Karpas-422 (cell line): ENCODE results near the gene SYCE3. TPM values are rescaled to one million over a fixed set of nuclear protein-coding genes. Genes with fewer than 3 reads are reported as not detected.

Experiments
- DNase-seq: peaks from one replicate; pipeline ENCODE4 v3.0.0-alpha.2; 2015
- H2AFZ ChIP-seq: fragments of 200-600 bp; sonication (generic); 2 replicates; pipeline ENCODE4 v1.6.1; 2014; ENCODE audit warnings: antibody characterized with exemption, low read length, mixed read lengths
- H3K27ac ChIP-seq: fragments of 200-600 bp; sonication (generic); 2 replicates; pipeline ENCODE4 v1.5.1; 2014; ENCODE audit warnings: mild to moderate bottlenecking, low read length, moderate library complexity
- H3K27me3 ChIP-seq: fragments of 200-600 bp; sonication (generic); 2 replicates; pipeline ENCODE4 v1.6.1; 2014; ENCODE audit warnings: low read length, mixed read lengths
- H3K36me3 ChIP-seq: fragments of 200-600 bp; sonication (generic); 2 replicates; pipeline ENCODE4 v1.6.1; 2014; ENCODE audit warnings: low read length, mixed read lengths; ENCODE audit not compliant: insufficient read depth
- H3K4me1 ChIP-seq: fragments of 200-600 bp; sonication (generic); 2 replicates; pipeline ENCODE4 v1.6.1; 2014; ENCODE audit warnings: mild to moderate bottlenecking, low read length, mixed read lengths
- H3K4me2 ChIP-seq: fragments of 200-600 bp; sonication (generic); 2 replicates; pipeline ENCODE4 v1.6.1; 2014; ENCODE audit warnings: low read length, low read depth, mild to moderate bottlenecking; ENCODE audit not compliant: poor library complexity, severe bottlenecking
- H3K4me3 ChIP-seq: fragments of 200-600 bp; sonication (generic); 2 replicates; pipeline ENCODE4 v1.5.1; 2014; ENCODE audit warnings: mild to moderate bottlenecking, antibody characterized with exemption, low read length, mixed read lengths
- H3K79me2 ChIP-seq: fragments of 200-600 bp; sonication (generic); 2 replicates; pipeline ENCODE4 v1.6.1; 2014; ENCODE audit warnings: mild to moderate bottlenecking, low read length, mixed read lengths
- H3K9ac ChIP-seq: fragments of 200-600 bp; sonication (generic); 2 replicates; pipeline ENCODE4 v1.6.0; 2014; ENCODE audit warnings: low read length
- H3K9me2 ChIP-seq: fragments of 200-600 bp; sonication (generic), shearing (Covaris generic); replicated peaks from 2 replicates; pipeline ENCODE4 v1.6.0; 2014; ENCODE audit warnings: mild to moderate bottlenecking, low read length, moderate library complexity; ENCODE audit not compliant: insufficient read depth
- H3K9me3 ChIP-seq: fragments of 300-700, 200-600 bp; sonication (generic); 2 replicates; pipeline ENCODE4 v1.6.1; 2014; ENCODE audit warnings: low read length, mixed read lengths
- H4K20me1 ChIP-seq: fragments of 200-600 bp; sonication (generic); 2 replicates; pipeline ENCODE4 v1.6.1; 2014; ENCODE audit warnings: mild to moderate bottlenecking, antibody characterized with exemption, low read length, low read depth; ENCODE audit not compliant: insufficient read depth
- total RNA-seq: library from RNA; depleted of rRNA; stranded (reverse); fragments of >200 nt; shearing (Covaris generic); gene quantifications from 2 replicates; pipeline ENCODE4 v1.2.3, GENCODE V29; 2014; ENCODE audit warnings: low replicate concordance

Gene SYCE3
- total RNA-seq, 1 experiment from 2014 or later = not detected

DNA sequence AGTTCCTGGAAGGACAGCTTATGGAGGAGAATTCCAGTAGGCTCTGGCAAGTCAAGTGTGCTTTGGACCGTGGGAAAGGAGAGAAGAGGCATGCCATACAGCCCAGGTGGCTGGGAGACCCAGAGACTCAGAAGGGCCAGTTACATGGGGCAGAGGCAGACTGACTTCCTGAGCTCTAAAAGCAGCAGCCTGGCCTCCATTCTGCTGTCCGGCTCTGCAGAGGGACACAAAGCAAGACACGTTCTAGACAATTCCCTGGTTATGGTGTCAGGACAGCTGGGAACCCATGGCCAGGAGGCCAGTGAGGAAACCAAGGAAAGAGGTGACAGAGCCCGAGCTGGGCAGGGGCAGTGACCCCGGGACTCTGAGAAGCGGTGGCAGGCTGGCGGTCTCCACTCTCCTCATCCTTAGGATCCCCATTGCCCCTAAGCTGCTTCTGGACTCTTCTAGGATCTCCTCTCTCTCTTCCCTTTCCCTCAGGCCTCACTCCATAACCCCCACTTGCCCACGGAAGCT lies 12.8 kb upstream of the SYCE3 start:
- no peaks in the 10 kb centered on the region for H3K9me2 ChIP-seq
- no peak overlapping the region for H3K4me2 ChIP-seq
- H3K4me1 ChIP-seq = no peaks in the 10 kb centered on the region
- H3K9me3 ChIP-seq = no peaks in the 10 kb centered on the region
- no peak overlapping the region for H2AFZ ChIP-seq
- no peak for DNase-seq
- no peak overlapping the region for H3K4me3 ChIP-seq
- peaks cover 23% of the 10 kb centered on the region for H3K36me3 ChIP-seq
- no peaks in the 10 kb centered on the region for H4K20me1 ChIP-seq
- H3K9ac ChIP-seq = no peak overlapping the region
- H3K27me3 ChIP-seq = no peaks in the 10 kb centered on the region
- H3K27ac ChIP-seq = no peak overlapping the region
- H3K79me2 ChIP-seq = peaks cover 3% of the 10 kb centered on the region; the same call in 1 of the 2 replicates

DNA sequence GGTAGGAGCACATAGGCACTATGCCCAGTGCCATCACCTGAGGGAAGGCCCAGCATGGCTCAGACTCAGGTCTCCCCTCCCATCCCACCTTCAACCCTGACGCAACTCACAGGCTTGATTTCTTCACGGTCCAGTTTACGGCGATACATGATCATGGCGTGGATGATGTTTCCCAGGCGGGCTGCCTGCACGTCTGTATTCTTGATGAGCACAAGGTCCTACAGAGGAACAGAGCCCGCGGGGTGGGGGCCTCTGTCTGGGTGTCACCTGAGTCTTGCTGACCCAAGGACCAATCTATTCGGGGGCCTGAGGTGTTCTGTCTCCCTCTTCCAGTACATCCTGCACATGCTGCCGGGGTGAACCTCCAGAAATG lies 11.7 kb upstream of the SYCE3 start:
- no peaks in the 10 kb centered on the region for H3K9me3 ChIP-seq
- H4K20me1 ChIP-seq = no peaks in the 10 kb centered on the region
- no peak overlapping the region for H3K9ac ChIP-seq
- no peaks in the 10 kb centered on the region for H3K9me2 ChIP-seq
- no peak overlapping the region for H3K27ac ChIP-seq
- H3K4me1 ChIP-seq = no peaks in the 10 kb centered on the region
- H3K27me3 ChIP-seq = no peaks in the 10 kb centered on the region
- H3K4me2 ChIP-seq = no peak overlapping the region
- H3K36me3 ChIP-seq = peaks cover 17% of the 10 kb centered on the region
- no peak overlapping the region for H3K4me3 ChIP-seq
- no peak overlapping the region for H2AFZ ChIP-seq
- H3K79me2 ChIP-seq = no peaks in the 10 kb centered on the region
- DNase-seq = no peak

DNA sequence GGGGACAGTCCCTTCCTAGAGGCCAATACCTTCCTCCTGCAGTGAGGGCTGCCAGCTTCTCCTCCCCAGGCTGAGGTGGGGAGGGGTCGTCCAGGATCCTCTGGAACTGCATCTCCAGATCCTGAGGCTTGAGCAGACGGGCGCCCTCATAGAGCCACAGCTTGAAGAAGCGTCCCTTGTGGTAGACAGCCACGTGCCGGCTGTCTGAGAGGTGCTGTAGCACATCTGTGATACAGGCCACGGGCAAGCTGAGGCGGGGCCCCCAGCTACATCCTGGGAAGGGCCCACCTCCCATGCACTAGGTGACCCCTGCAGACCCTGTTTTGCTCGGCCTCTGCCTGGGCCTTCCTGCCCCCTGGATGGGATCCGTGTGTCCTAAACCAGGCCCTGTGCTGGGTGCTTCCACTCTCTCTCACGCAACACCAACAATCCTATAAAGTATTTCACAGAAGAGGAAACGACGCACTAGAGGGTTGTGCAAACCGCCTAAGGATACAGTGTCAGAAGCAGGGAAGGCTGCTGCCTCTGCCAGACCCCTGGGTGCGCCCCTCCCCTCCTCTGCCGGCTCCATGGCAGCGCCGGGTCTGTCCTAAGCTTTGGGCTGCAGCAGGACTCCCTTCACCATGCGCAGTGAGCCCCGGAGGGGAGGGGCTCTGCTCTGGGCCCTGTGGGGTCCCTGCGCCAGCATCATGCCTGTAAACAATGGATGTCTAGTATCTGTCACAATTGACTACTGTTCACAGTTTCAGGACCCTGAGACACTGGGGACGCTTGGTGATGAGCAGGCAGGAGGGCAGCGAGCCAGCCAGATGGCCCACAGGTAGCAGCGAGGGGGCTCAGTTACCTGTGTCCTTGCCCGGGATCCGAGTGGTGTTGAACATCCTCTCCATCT lies 11.0 kb upstream of the SYCE3 start:
- Histone ChIP-seq H3K9me3 (no peaks in the 10 kb centered on the region), H3K4me1 (no peaks in the 10 kb centered on the region), H3K9me2 (no peaks in the 10 kb centered on the region), H3K9ac (no peak overlapping the region), H3K79me2 (no peaks in the 10 kb centered on the region), H2AFZ (no peak overlapping the region), H3K27ac (no peak overlapping the region), H3K4me2 (no peak overlapping the region), H3K4me3 (no peak overlapping the region), H4K20me1 (no peaks in the 10 kb centered on the region), H3K36me3 (peaks cover 24% of the 10 kb centered on the region), H3K27me3 (no peaks in the 10 kb centered on the region)
- DNase-seq = no peak

DNA sequence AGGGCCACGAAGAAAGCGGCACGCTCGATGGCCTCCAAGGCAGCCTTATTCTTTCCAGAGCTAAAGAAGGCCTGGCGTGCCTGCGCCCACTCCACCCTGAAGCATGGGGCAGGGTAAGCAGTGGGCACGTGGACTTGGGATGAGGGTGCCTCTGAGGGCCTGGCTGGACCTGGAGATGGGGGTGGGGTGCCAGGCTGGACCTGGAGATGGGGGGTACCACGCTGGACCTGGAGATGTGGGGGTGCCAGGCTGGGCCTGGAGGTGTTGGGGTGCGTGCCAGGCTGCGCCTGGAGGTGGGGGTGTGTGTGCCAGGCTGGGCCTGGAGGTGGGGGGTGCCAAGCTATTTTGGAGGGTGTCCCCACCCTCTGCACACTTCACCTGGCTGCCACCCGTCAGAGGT lies 10.2 kb upstream of the SYCE3 start:
- Histone ChIP-seq H3K9ac (no peak overlapping the region), H3K79me2 (no peaks in the 10 kb centered on the region), H4K20me1 (no peaks in the 10 kb centered on the region), H3K4me2 (no peak overlapping the region), H3K4me3 (no peak overlapping the region), H3K36me3 (peaks cover 27% of the 10 kb centered on the region), H3K9me3 (no peaks in the 10 kb centered on the region), H3K9me2 (no peaks in the 10 kb centered on the region), H3K27ac (no peak overlapping the region), H3K27me3 (no peaks in the 10 kb centered on the region), H3K4me1 (no peaks in the 10 kb centered on the region), H2AFZ (no peak overlapping the region)
- no peak for DNase-seq

DNA sequence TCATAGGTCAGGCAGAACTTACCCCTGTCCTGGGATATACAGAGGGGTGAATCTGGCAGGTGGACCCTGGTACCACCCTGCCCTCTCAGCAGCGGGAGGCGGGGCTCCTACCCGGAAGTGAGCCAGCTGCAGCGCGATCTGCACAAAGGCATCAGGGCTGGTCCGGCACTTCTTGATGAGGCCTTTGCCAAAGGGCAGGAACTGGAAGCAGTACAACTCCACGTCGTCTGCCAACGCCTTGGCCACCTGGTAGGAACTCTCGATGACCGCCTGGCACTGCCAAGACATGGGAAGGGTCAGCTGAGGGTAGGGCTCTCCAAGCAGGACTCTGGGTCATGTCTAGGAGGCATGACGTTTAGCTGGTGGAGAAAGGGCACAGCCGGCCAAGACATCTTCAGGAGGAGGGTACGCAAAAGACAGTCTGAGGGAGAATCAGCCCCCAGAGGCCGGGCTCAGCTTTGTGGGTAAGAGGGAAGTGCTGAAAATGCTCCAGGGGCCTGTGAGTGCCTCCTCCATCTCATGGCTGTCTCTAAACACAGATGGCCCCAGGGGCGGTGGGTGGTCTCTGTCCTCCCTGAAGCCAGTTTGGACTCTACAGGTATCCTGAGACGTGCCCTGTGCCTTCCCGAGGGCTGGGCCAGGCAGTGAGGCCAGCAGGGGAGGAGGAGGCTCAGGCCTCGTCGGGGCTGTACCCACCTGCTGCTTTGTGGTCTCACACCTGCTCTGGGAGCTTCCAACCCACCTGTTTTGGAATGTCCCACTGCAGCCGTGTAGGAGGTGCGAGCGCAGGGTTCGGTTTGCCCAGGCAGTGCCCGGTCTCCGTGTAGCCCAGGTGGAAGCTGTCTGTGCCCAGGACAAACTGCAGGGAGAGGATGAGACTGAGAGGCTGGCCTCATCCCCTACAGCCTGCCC lies 8.8 kb upstream of the SYCE3 start:
- Histone ChIP-seq H4K20me1 (no peaks in the 10 kb centered on the region), H3K9me3 (no peaks in the 10 kb centered on the region), H3K4me3 (no peak overlapping the region), H3K36me3 (peaks cover 27% of the 10 kb centered on the region), H3K9ac (no peak overlapping the region), H3K27me3 (no peaks in the 10 kb centered on the region), H3K4me1 (no peaks in the 10 kb centered on the region), H2AFZ (no peak overlapping the region), H3K79me2 (no peaks in the 10 kb centered on the region), H3K27ac (no peak overlapping the region), H3K4me2 (no peak overlapping the region), H3K9me2 (no peaks in the 10 kb centered on the region)
- no peak for DNase-seq

DNA sequence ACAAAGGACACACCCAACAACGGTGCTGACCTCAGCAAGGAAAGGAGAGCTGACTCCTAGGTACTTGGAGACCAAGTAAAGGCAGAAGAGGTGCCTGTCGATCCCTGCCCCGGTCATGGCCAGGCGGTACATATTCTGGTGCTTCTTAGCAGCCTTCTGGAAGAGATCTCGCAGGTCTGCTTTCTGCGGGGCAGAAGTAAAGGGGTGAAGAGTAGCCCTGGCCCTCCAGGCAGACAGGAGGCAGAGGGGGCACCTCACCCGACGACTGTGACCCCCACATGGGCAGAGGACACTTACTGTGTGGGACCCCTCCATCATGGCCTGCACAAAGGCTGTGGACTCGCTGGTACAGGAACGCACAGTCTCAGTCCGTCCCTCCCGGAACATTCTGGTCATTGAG lies 8.1 kb upstream of the SYCE3 start:
- H3K36me3 ChIP-seq = peaks cover 23% of the 10 kb centered on the region

DNA sequence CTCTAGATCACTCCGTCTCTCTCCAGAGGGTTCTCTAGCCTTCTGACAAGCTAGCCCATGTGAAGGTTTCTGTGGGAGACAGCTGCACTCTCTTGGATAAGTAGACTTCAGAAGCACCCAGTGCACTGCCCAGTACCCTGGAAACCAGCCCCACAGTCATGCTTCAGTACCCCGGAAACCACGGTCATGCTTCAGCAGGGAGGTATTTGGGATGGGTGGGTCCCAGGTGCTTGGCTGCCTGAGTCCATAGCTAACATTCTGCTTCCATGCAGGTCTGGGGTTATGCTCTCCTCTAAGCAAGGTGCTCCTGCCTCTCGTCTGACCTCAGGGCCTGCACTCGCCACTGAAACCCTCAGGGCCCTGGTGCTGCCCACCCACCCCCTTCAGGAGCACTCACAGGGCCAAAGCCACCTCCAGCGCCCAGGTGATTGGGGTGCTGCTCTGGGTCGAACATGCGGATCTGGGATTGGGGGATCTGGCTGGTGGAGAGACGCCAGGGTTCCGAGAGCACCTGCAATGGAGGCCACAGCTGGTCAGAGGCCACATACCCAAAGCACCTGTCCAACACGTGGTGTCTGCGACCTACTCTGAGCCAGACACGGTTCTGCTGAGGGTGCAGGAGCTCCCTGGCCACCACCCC lies 7.3 kb upstream of the SYCE3 start:
- H3K4me3 ChIP-seq = no peak overlapping the region
- no peaks in the 10 kb centered on the region for H3K9me2 ChIP-seq
- H3K79me2 ChIP-seq = no peaks in the 10 kb centered on the region
- H2AFZ ChIP-seq = no peak overlapping the region
- H4K20me1 ChIP-seq = no peaks in the 10 kb centered on the region
- peaks cover 21% of the 10 kb centered on the region for H3K36me3 ChIP-seq
- H3K9me3 ChIP-seq = no peaks in the 10 kb centered on the region
- H3K9ac ChIP-seq = no peak overlapping the region
- no peak overlapping the region for H3K4me2 ChIP-seq
- no peaks in the 10 kb centered on the region for H3K27me3 ChIP-seq
- H3K4me1 ChIP-seq = no peaks in the 10 kb centered on the region
- DNase-seq = no peak
- no peak overlapping the region for H3K27ac ChIP-seq

More for the DNA sequence above, 8.1 kb upstream of the SYCE3 start:
- Histone ChIP-seq H3K79me2 (no peaks in the 10 kb centered on the region), H3K27me3 (no peaks in the 10 kb centered on the region), H3K9ac (no peak overlapping the region), H2AFZ (no peak overlapping the region), H3K4me3 (no peak overlapping the region), H3K4me2 (no peak overlapping the region), H4K20me1 (no peaks in the 10 kb centered on the region), H3K9me3 (no peaks in the 10 kb centered on the region), H3K4me1 (no peaks in the 10 kb centered on the region), H3K9me2 (no peaks in the 10 kb centered on the region), H3K27ac (no peak overlapping the region)
- no peak for DNase-seq

DNA sequence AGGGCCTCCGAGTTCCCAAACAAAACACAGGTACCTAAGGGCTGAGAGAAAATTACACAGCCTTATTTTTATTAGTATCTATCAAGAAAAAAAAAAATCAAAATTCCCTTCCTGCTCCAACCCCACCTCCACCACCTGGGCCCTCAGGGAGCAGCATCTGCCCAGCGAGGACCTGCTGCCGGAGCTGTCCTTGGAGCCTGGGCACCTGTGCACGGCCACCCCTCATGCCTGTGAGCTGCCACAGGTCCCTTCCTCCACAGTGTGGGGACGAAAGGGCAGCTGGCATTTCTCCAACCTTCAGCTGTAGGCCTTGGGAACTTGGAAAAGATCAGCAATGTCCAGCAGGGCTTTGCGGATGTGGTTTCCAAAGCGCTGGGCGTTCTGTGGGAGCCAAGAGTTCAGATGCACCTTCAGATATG lies 6.3 kb upstream of the SYCE3 start:
- no peaks in the 10 kb centered on the region for H3K9me3 ChIP-seq
- H4K20me1 ChIP-seq = no peaks in the 10 kb centered on the region
- DNase-seq = no peak
- H2AFZ ChIP-seq = no peak overlapping the region
- no peaks in the 10 kb centered on the region for H3K79me2 ChIP-seq
- H3K9me2 ChIP-seq = no peaks in the 10 kb centered on the region
- H3K4me2 ChIP-seq = no peak overlapping the region
- H3K4me1 ChIP-seq = no peaks in the 10 kb centered on the region
- no peak overlapping the region for H3K27ac ChIP-seq
- no peak overlapping the region for H3K9ac ChIP-seq
- H3K27me3 ChIP-seq = no peaks in the 10 kb centered on the region
- peaks cover 21% of the 10 kb centered on the region for H3K36me3 ChIP-seq
- no peak overlapping the region for H3K4me3 ChIP-seq
